Measurements from ENCODE around the gene CEP192. TPM values are rescaled to one million over a fixed set of nuclear protein-coding genes. Genes with fewer than 3 reads are reported as not detected.
"Not testable (repeated sequence)": the region's sequence is repeated elsewhere in the genome, so short reads cannot be mapped to it uniquely, and the experiment has no call there.

The CEP192 gene
- polyA plus RNA-seq, 3 donors = 44.9 to 57.5 (median 49.8) TPM

GRCh38 chr18:13096719-13097118 is 105.6 kb downstream of the CEP192 start:
- no peak for DNase-seq

- DNase-seq = not testable (repeated sequence)
Observed at GRCh38 chr18:13098104-13098503, 106.9 kb downstream of the CEP192 start.

- DNase-seq = no peak
Observed at GRCh38 chr18:13099113-13099512, 108.0 kb downstream of the CEP192 start.

GRCh38 chr18:13100942-13101658 is 109.9 kb downstream of the CEP192 start:
- DNase-seq = no peak

- no peak for DNase-seq
Observed at GRCh38 chr18:13101659-13102197, 110.6 kb downstream of the CEP192 start.

- no peak for DNase-seq
Observed at GRCh38 chr18:13103366-13103765, 112.2 kb downstream of the CEP192 start.

- DNase-seq = no peak
Observed at GRCh38 chr18:13105059-13105458, 113.9 kb downstream of the CEP192 start.

- no peak for DNase-seq
Observed at GRCh38 chr18:13107074-13107473, 115.9 kb downstream of the CEP192 start.

- no peak for DNase-seq
Observed at GRCh38 chr18:13108330-13108729, 117.2 kb downstream of the CEP192 start.

GRCh38 chr18:13110559-13110958 is 119.4 kb downstream of the CEP192 start:
- DNase-seq = no peak

GRCh38 chr18:13112982-13113381 is 121.8 kb downstream of the CEP192 start:
- peak; percentile 58 for DNase-seq

GRCh38 chr18:13120255-13120654 is 129.1 kb downstream of the CEP192 start:
- no peak for DNase-seq

- DNase-seq = no peak
Observed at GRCh38 chr18:13120983-13121441, 129.8 kb downstream of the CEP192 start.

- DNase-seq = no peak
Observed at GRCh38 chr18:13124411-13124810, 133.2 kb downstream of the CEP192 start.

GRCh38 chr18:13125191-13125590 is 134.0 kb downstream of the CEP192 start:
- DNase-seq = no peak

- DNase-seq = no peak
Observed at GRCh38 chr18:13126966-13127598, 135.9 kb downstream of the CEP192 start.

GRCh38 chr18:13131283-13131682 is 140.1 kb downstream of the CEP192 start:
- DNase-seq = no peak

GRCh38 chr18:13134551-13135401 is 143.6 kb downstream of the CEP192 start:
- no peak for DNase-seq

GRCh38 chr18:13136056-13136903 is 145.1 kb downstream of the CEP192 start:
- no peak for DNase-seq

- no peak for DNase-seq
Observed at GRCh38 chr18:13136904-13137669, 145.9 kb downstream of the CEP192 start.
